Endothelial cell of umbilical vein (primary cell): Measurements from ENCODE around the gene CRTAP. TPM values are rescaled to one million over a fixed set of nuclear protein-coding genes. Genes with fewer than 3 reads are reported as not detected.

Experiments used
- BruUV-seq: library from RNA; stranded (reverse); fragments of 400-500 nt; replicated peaks from 2 replicates; lab custom pipeline; 2021; lab: Mats Ljungman, UMichigan
- CTCF ChIA-PET: fragments of 300-600, 350-600 bp; sonication (Branson Sonifier 250); formaldehyde crosslinking; loops from one replicate; lab custom pipeline; 2021; ENCODE audit warnings: antibody characterized with exemption, inconsistent platforms; lab: Charles Lee
- POLR2A ChIA-PET: fragments of 300-600, 350-600 bp; sonication (Branson Sonifier 250); formaldehyde crosslinking; loops from one replicate; lab custom pipeline; 2021; ENCODE audit warnings: antibody characterized with exemption, inconsistent platforms; lab: Charles Lee
- DNase-seq: peaks from one replicate; pipeline ENCODE4 v3.0.0-alpha.2; 2011; ENCODE audit warnings: low read depth, low spot score
- FAIRE-seq: peaks from 2 replicates; lab custom pipeline; 2011; peaks lifted over from hg19 to GRCh38; lab: Jason Lieb, UNC
- H2AFZ ChIP-seq: 2 replicates; pipeline ENCODE4 v1.6.0; 2012; ENCODE audit warnings: low read depth, low read length, control low read depth, inconsistent platforms
- H3K27ac ChIP-seq: 2 replicates; pipeline ENCODE4 v1.5.1; 2011; ENCODE audit warnings: low read depth, mild to moderate bottlenecking, control low read depth, low read length, moderate library complexity; ENCODE audit not compliant: insufficient read depth
- H3K27me3 ChIP-seq, 2 experiments: 2 replicates each; pipeline versions ENCODE4 v1.6.0 to v1.6.1; 2011; ENCODE audit warnings: low read length in 2 of 2, mixed read lengths in 1 of 2; ENCODE audit not compliant: control insufficient read depth in 2 of 2, insufficient read depth in 2 of 2
- H3K36me3 ChIP-seq, 2 experiments: 2 replicates in 1 of 2; 3 replicates in 1 of 2; pipeline ENCODE4 v1.5.1; 2011; ENCODE audit warnings: low read length in 2 of 2, mild to moderate bottlenecking in 1 of 2, moderate library complexity in 1 of 2; ENCODE audit not compliant: control insufficient read depth in 2 of 2, insufficient read depth in 2 of 2; ENCODE audit errors: extremely low read depth in 1 of 2
- H3K4me1 ChIP-seq: 3 replicates; pipeline ENCODE4 v1.5.1; 2011; ENCODE audit warnings: mild to moderate bottlenecking, low read length; ENCODE audit not compliant: control insufficient read depth, insufficient read depth; ENCODE audit errors: extremely low read depth
- H3K4me2 ChIP-seq: 2 replicates; pipeline ENCODE4 v1.6.1; 2011; ENCODE audit warnings: low read length, control low read depth, mixed read lengths; ENCODE audit not compliant: insufficient read depth
- H3K4me3 ChIP-seq, 3 experiments: fragments of 200-600 bp in 1 of 3; sonication (generic), shearing (Covaris generic) in 1 of 3; replicated peaks in 1 of 3; 2 replicates each; pipeline ENCODE4 v1.5.1; 2011 to 2016; ENCODE audit warnings: control low read depth in 3 of 3, low read length in 3 of 3, mild to moderate bottlenecking in 2 of 3, inconsistent platforms in 1 of 3, low read depth in 1 of 3, moderate library complexity in 1 of 3; ENCODE audit not compliant: insufficient read depth in 1 of 3
- H3K79me2 ChIP-seq: 2 replicates; pipeline ENCODE4 v1.6.0; 2012; ENCODE audit warnings: low read length, inconsistent platforms; ENCODE audit not compliant: control insufficient read depth, insufficient read depth
- H3K9ac ChIP-seq: replicated peaks from 2 replicates; pipeline ENCODE3; 2011; ENCODE audit warnings: low read length, control low read depth; ENCODE audit not compliant: insufficient read depth; ENCODE audit errors: extremely low read depth
- H3K9me1 ChIP-seq: replicated peaks from 3 replicates; pipeline ENCODE4 v1.6.0; 2011; ENCODE audit warnings: mild to moderate bottlenecking, low read length; ENCODE audit not compliant: control insufficient read depth, insufficient read depth; ENCODE audit errors: extremely low read depth
- H3K9me3 ChIP-seq: replicated peaks from 2 replicates; pipeline ENCODE4 v1.5.1; 2012; ENCODE audit warnings: low read length, inconsistent platforms; ENCODE audit not compliant: control insufficient read depth, insufficient read depth
- H4K20me1 ChIP-seq: replicated peaks from 2 replicates; pipeline ENCODE3; 2011; ENCODE audit warnings: mild to moderate bottlenecking, low read length; ENCODE audit not compliant: control insufficient read depth, insufficient read depth; ENCODE audit errors: extremely low read depth
- CTCF ChIP-seq, 2 donors: IDR thresholded peaks; 1 replicate in 1 of 2; 2 replicates in 1 of 2; pipeline ENCODE4 v1.5.1; 2011; ENCODE audit warnings: low read length in 2 of 2, mild to moderate bottlenecking in 2 of 2, moderate library complexity in 2 of 2, control low read depth in 1 of 2, inconsistent platforms in 1 of 2, low read depth in 1 of 2; ENCODE audit not compliant: insufficient read depth in 1 of 2; ENCODE audit errors: extremely low read depth in 1 of 2
- EZH2 ChIP-seq: IDR thresholded peaks from 2 replicates; pipeline ENCODE4 v1.6.1; 2012; ENCODE audit warnings: borderline replicate concordance, low read depth, mild to moderate bottlenecking, moderate library complexity, low read length, inconsistent platforms; ENCODE audit not compliant: severe bottlenecking
- FOS ChIP-seq: IDR thresholded peaks from 2 replicates; pipeline ENCODE4 v1.6.1; 2011; ENCODE audit warnings: mild to moderate bottlenecking, low read length, moderate library complexity, borderline replicate concordance; ENCODE audit not compliant: insufficient read depth
- GATA2 ChIP-seq: IDR thresholded peaks from 2 replicates; pipeline ENCODE4 v1.7.0; 2011; ENCODE audit warnings: low read depth, mild to moderate bottlenecking, moderate library complexity, mixed read lengths, low read length; ENCODE audit not compliant: insufficient read length, insufficient read depth
- JUN ChIP-seq: IDR thresholded peaks from 2 replicates; pipeline ENCODE4 v1.6.1; 2011; ENCODE audit warnings: borderline replicate concordance, low read depth; ENCODE audit not compliant: insufficient read length, insufficient read depth
- MAX ChIP-seq: IDR thresholded peaks from 2 replicates; pipeline ENCODE4 v1.6.1; 2011; ENCODE audit not compliant: insufficient read depth, insufficient read length
- MYC ChIP-seq: IDR thresholded peaks from one replicate; pipeline ENCODE4 v1.6.1; 2011; ENCODE audit warnings: mild to moderate bottlenecking, low read depth, low read length
- POLR2A ChIP-seq: IDR thresholded peaks from 2 replicates; pipeline ENCODE4 v1.6.1; 2012; ENCODE audit warnings: low read depth, mild to moderate bottlenecking, control low read depth, low read length
- POLR2AphosphoS5 ChIP-seq: IDR thresholded peaks from 2 replicates; pipeline ENCODE4 v1.6.1; 2012; ENCODE audit warnings: low read depth, mild to moderate bottlenecking, control low read depth, low read length, moderate library complexity; ENCODE audit not compliant: insufficient read depth
- dilution Hi-C: fragments of 300-500 bp; cut with MboI; formaldehyde crosslinking; loops from one replicate; pipeline ENCODE4 v1.15.0; 2019; ENCODE audit warnings: low sequenced_read_pairs; ENCODE audit not compliant: extremely low pct_ligation_motif_present
- intact Hi-C: fragments of 100-400 bp; cut with micrococcal nuclease; formaldehyde crosslinking; loops from one replicate; pipeline ENCODE4 v1.10.0; 2022
- polyA plus RNA-seq, 4 experiments: library from polyadenylated mRNA; depleted of rRNA in 3 of 4; stranded (reverse) in 3 of 4; unstranded in 1 of 4; fragments of >200 nt; gene quantifications; 2 replicates each; pipeline versions ENCODE4 v1.2.1 to v1.2.3, GENCODE V29; 2011 to 2012; ENCODE audit warnings: missing spikeins in 1 of 4
- total RNA-seq: library from RNA; stranded (reverse); gene quantifications from 2 replicates; pipeline ENCODE4 v1.2.3, GENCODE V29; 2021

CRTAP gene
- total and polyA plus RNA-seq, 2 donors (not counting 3 experiments of a cell fraction or from before 2014, with no cell fraction given), result 204 to 213 TPM

DNA sequence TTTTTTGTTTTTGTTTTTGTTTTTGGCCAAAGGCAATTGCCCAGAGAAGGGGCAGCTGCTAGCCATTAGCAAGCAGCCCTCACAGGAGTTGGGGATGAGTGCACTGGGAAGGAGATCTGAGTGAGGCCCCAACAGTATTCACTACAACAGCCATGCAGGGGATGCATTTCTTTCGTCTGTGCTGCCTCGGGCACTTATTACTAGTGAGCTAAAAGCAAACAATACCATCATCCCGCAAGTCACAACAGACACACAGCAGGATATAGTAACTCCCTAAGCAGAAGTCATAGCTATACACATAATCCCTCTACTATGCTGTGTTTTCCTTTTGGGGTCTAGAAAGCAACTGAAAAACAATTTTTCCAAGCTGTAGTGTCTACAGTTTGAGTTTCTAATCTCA lies 27.2 kb downstream of the CRTAP start:
- H3K27me3 ChIP-seq, result no peaks in the 10 kb centered on the region
- no peak for DNase-seq
- no peak overlapping the region for H3K9ac ChIP-seq
- ChIA-PET POLR2A (no interaction called here), CTCF (interaction anchor here (0.6 to 3.4 kb wide), 5 partner anchors 9 to 646 kb away, joined by 3 to 17 read pairs (median 3); no protein-coding TSS in a partner anchor)
- BruUV-seq, result no TSS peak
- no peak overlapping the region for H3K27ac ChIP-seq
- H4K20me1 ChIP-seq, result no peaks in the 10 kb centered on the region
- no peaks in the 10 kb centered on the region for H3K9me1 ChIP-seq
- TF ChIP-seq MYC, result no peak
- no peak for TF ChIP-seq POLR2AphosphoS5
- no peak for TF ChIP-seq POLR2A
- TF ChIP-seq JUN, result no peak
- TF ChIP-seq GATA2, result no peak
- no peak for TF ChIP-seq FOS
- no peak for TF ChIP-seq EZH2
- TF ChIP-seq CTCF (IDR thresholded peaks at IDR 0.05; ENCODE audit: extremely low read depth in 1 of 2, insufficient read depth in 1 of 2, low read depth in 1 of 2, low read length in 2 of 2), result no peak
- TF ChIP-seq MAX, result no peak
- no peaks in the 10 kb centered on the region for H3K79me2 ChIP-seq
- no peak overlapping the region for H2AFZ ChIP-seq
- no peaks in the 10 kb centered on the region for H3K9me3 ChIP-seq
- intact Hi-C loops, result no loop called here
- dilution Hi-C loops, result no loop called here
- FAIRE-seq, result no peak
- H3K4me2 ChIP-seq, result no peak overlapping the region
- H3K4me3 ChIP-seq, result no peak overlapping the region
- no peaks in the 10 kb centered on the region for H3K4me1 ChIP-seq
- H3K36me3 ChIP-seq, result peaks cover 5 to 10% of the 10 kb centered on the region in 2 experiments
